Trophoblast cell (in vitro differentiated cells and primary cell): ENCODE data around the gene ORM2.
"Not testable (repeated sequence)": the region's sequence is repeated elsewhere in the genome, so short reads cannot be mapped to it uniquely, and the experiment has no call there.

Experiments used
- DNase-seq, 2 donors: peaks; one replicate each; pipeline ENCODE4 v3.0.0-alpha.2; 2016
- H2AFZ ChIP-seq: 2 replicates; pipeline ENCODE4 v1.6.1; 2013; ENCODE audit warnings: low read length, moderate library complexity, mild to moderate bottlenecking; ENCODE audit not compliant: insufficient read depth, poor library complexity
- H2AK5ac ChIP-seq: 2 replicates; pipeline ENCODE4 v1.6.1; 2013; ENCODE audit warnings: mild to moderate bottlenecking, low read length
- H2BK120ac ChIP-seq: 2 replicates; pipeline ENCODE4 v1.6.1; 2013; ENCODE audit warnings: low read length, mild to moderate bottlenecking, moderate library complexity; ENCODE audit not compliant: insufficient read depth, poor library complexity
- H2BK12ac ChIP-seq: 2 replicates; pipeline ENCODE4 v1.6.1; 2013; ENCODE audit warnings: mild to moderate bottlenecking, low read length, moderate library complexity
- H2BK5ac ChIP-seq: 2 replicates; pipeline ENCODE4 v1.6.1; 2013; ENCODE audit warnings: low read length, low read depth, moderate library complexity, mild to moderate bottlenecking; ENCODE audit not compliant: poor library complexity
- H3K14ac ChIP-seq: 2 replicates; pipeline ENCODE4 v1.6.1; 2013; ENCODE audit warnings: mild to moderate bottlenecking, low read length
- H3K18ac ChIP-seq: 2 replicates; pipeline ENCODE4 v1.6.1; 2013; ENCODE audit warnings: mild to moderate bottlenecking, low read length
- H3K23ac ChIP-seq: 2 replicates; pipeline ENCODE4 v1.6.1; 2013; ENCODE audit warnings: low read length
- H3K27ac ChIP-seq: 2 replicates; pipeline ENCODE4 v1.5.1; 2013; ENCODE audit warnings: low read depth, mild to moderate bottlenecking, inconsistent platforms, low read length, moderate library complexity
- H3K27me3 ChIP-seq: 2 replicates; pipeline ENCODE4 v1.6.1; 2013; ENCODE audit warnings: inconsistent platforms, mild to moderate bottlenecking, low read length, moderate library complexity; ENCODE audit not compliant: insufficient read depth
- H3K36me3 ChIP-seq, 2 experiments: 1 replicate in 1 of 2; 2 replicates in 1 of 2; pipeline ENCODE4 v1.6.1; 2013; ENCODE audit warnings: low read length in 2 of 2, mild to moderate bottlenecking in 2 of 2, moderate library complexity in 1 of 2; ENCODE audit not compliant: insufficient read depth in 2 of 2, control insufficient read depth in 1 of 2
- H3K4ac ChIP-seq: 2 replicates; pipeline ENCODE4 v1.6.1; 2013; ENCODE audit warnings: low read depth, mild to moderate bottlenecking, low read length, moderate library complexity
- H3K4me1 ChIP-seq, 2 experiments: 1 replicate in 1 of 2; 2 replicates in 1 of 2; pipeline ENCODE4 v1.6.1; 2013; ENCODE audit warnings: low read length in 2 of 2, mild to moderate bottlenecking in 2 of 2, moderate library complexity in 1 of 2; ENCODE audit not compliant: insufficient read depth in 2 of 2, control insufficient read depth in 1 of 2
- H3K4me2 ChIP-seq: 2 replicates; pipeline ENCODE4 v1.6.1; 2013; ENCODE audit warnings: inconsistent platforms, mild to moderate bottlenecking, low read length, moderate library complexity
- H3K4me3 ChIP-seq: 2 replicates; pipeline ENCODE4 v1.5.1; 2013; ENCODE audit warnings: mild to moderate bottlenecking, low read depth, low read length, inconsistent platforms
- H3K79me1 ChIP-seq: one replicate; pipeline ENCODE4 v1.6.1; 2013; ENCODE audit warnings: low read length
- H3K79me2 ChIP-seq: 2 replicates; pipeline ENCODE4 v1.6.1; 2013; ENCODE audit warnings: low read length, mild to moderate bottlenecking; ENCODE audit not compliant: control insufficient read depth, insufficient read depth, poor library complexity
- H3K9ac ChIP-seq: 2 replicates; pipeline ENCODE4 v1.6.1; 2013; ENCODE audit warnings: mild to moderate bottlenecking, low read length
- H3K9me3 ChIP-seq: 2 replicates; pipeline ENCODE4 v1.6.1; 2013; ENCODE audit warnings: low read depth, mild to moderate bottlenecking, control low read depth, inconsistent platforms, low read length; ENCODE audit not compliant: insufficient read depth
- H4K12ac ChIP-seq: 2 replicates; pipeline ENCODE4 v1.6.1; 2013; ENCODE audit warnings: low read depth, mild to moderate bottlenecking, low read length, moderate library complexity
- H4K8ac ChIP-seq: 2 replicates; pipeline ENCODE4 v1.6.1; 2013; ENCODE audit warnings: low read depth, mild to moderate bottlenecking, low read length, moderate library complexity
- H4K91ac ChIP-seq: one replicate; pipeline ENCODE4 v1.6.1; 2013; ENCODE audit warnings: low read depth, mild to moderate bottlenecking, low read length, moderate library complexity
- WGBS: extraction: QIAGEN DNeasy Blood & Tissue Kit; methylation state at CpG from one replicate; pipeline ENCODE4 v1.1.7; 2013; ENCODE audit warnings: missing lambda C conversion rate; ENCODE audit not compliant: insufficient read length, insufficient coverage; ENCODE audit errors: extremely low coverage; 5-methylcytosine and 5-hydroxymethylcytosine counted together

ORM2 gene

GRCh38 chr9:114328357-114328820 lies 1.3 kb upstream of the ORM2 start:
- H3K36me3 ChIP-seq, H2AFZ ChIP-seq, H3K9me3 ChIP-seq, H3K4me2 ChIP-seq, H3K4me3 ChIP-seq, H3K27ac ChIP-seq, H4K91ac ChIP-seq, H3K23ac ChIP-seq, H3K14ac ChIP-seq, H2AK5ac ChIP-seq, H3K18ac ChIP-seq, H3K79me2 ChIP-seq, H2BK120ac ChIP-seq, H3K79me1 ChIP-seq, H4K12ac ChIP-seq, H2BK12ac ChIP-seq, H2BK5ac ChIP-seq, H4K8ac ChIP-seq, H3K9ac ChIP-seq, H3K4me1 ChIP-seq, H3K4ac ChIP-seq, DNase-seq, H3K27me3 ChIP-seq: not testable (repeated sequence)
- no CpG with 5 or more reads among the region's 10 CpGs for WGBS

- H3K9me3 ChIP-seq, H3K9ac ChIP-seq, H3K79me2 ChIP-seq, H4K91ac ChIP-seq, H3K27me3 ChIP-seq, H3K18ac ChIP-seq, H4K8ac ChIP-seq, H4K12ac ChIP-seq, H3K23ac ChIP-seq, H3K4me3 ChIP-seq, H3K27ac ChIP-seq, H3K79me1 ChIP-seq, H3K4me2 ChIP-seq, H2AFZ ChIP-seq, H3K4me1 ChIP-seq, H2AK5ac ChIP-seq, H2BK120ac ChIP-seq, H3K14ac ChIP-seq, H2BK12ac ChIP-seq, H2BK5ac ChIP-seq, DNase-seq, H3K36me3 ChIP-seq, H3K4ac ChIP-seq: not testable (repeated sequence)
- no CpG with 5 or more reads among the region's 12 CpGs for WGBS
Observed at GRCh38 chr9:114328937-114329624, 588 bp upstream of the ORM2 start.

GRCh38 chr9:114330636-114331035 lies 967 bp downstream of the ORM2 start:
- H3K27ac ChIP-seq: no peak overlapping the region
- no peaks in the 10 kb centered on the region for H3K79me2 ChIP-seq
- H4K12ac ChIP-seq: no peak overlapping the region
- no peak overlapping the region for H2BK12ac ChIP-seq
- H3K4ac ChIP-seq: no peak overlapping the region
- H2BK5ac ChIP-seq: no peak overlapping the region
- no peaks in the 10 kb centered on the region for H3K79me1 ChIP-seq
- H3K4me1 ChIP-seq: no peaks in the 10 kb centered on the region
- H3K9me3 ChIP-seq: no peaks in the 10 kb centered on the region
- H3K14ac ChIP-seq: no peak overlapping the region
- WGBS: no CpG with 5 or more reads among the region's 10 CpGs
- H4K8ac ChIP-seq: no peak overlapping the region
- H3K27me3 ChIP-seq: no peaks in the 10 kb centered on the region
- no peak overlapping the region for H2AFZ ChIP-seq
- H3K9ac ChIP-seq: no peak overlapping the region
- no peak for DNase-seq
- no peak overlapping the region for H3K4me2 ChIP-seq
- H3K36me3 ChIP-seq: peaks cover 2 to 3% of the 10 kb centered on the region in 2 experiments
- H3K18ac ChIP-seq: no peak overlapping the region
- H2AK5ac ChIP-seq: no peak overlapping the region
- no peak overlapping the region for H2BK120ac ChIP-seq
- H3K4me3 ChIP-seq: no peak overlapping the region
- no peak overlapping the region for H4K91ac ChIP-seq
- no peak overlapping the region for H3K23ac ChIP-seq

GRCh38 chr9:114331229-114332195 lies 1.8 kb downstream of the ORM2 start:
- not testable (repeated sequence) for H3K27ac ChIP-seq, H3K9ac ChIP-seq, H3K36me3 ChIP-seq, H3K79me2 ChIP-seq, H2BK5ac ChIP-seq, H3K27me3 ChIP-seq, H2BK12ac ChIP-seq, H3K23ac ChIP-seq, H4K8ac ChIP-seq, H3K14ac ChIP-seq, H3K4me1 ChIP-seq, H3K4me3 ChIP-seq, H3K9me3 ChIP-seq, H3K4ac ChIP-seq, H2BK120ac ChIP-seq, H3K4me2 ChIP-seq, H2AK5ac ChIP-seq, H3K18ac ChIP-seq, H4K91ac ChIP-seq, H4K12ac ChIP-seq, DNase-seq, H3K79me1 ChIP-seq, H2AFZ ChIP-seq
- WGBS: no CpG with 5 or more reads among the region's 19 CpGs
